ENCODE data around the gene TSHZ2. TPM values are rescaled to one million over a fixed set of nuclear protein-coding genes. Genes with fewer than 3 reads are reported as not detected.

The TSHZ2 gene
- total and polyA plus RNA-seq, 4 donors = 0.93 to 8.8 (median 3.8) TPM

DNA sequence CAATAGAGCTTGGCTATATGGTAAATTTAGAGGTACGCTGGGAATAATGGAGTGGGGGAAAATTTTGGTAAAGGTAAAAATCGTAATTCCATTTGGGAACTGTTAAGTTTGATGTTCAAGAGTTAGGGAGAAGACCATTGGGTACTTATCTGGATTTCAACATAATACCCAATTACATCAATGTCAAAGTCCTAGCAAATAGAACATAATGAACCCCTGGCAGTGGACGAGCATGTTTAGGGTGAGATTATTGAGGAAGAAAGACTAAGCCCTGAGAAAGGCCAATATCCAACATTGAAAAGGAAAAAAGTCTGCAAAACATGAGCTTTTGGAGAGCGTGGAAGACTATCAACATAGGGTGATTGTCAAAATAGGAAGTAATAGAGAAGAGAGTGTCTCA is 106.6 kb downstream of the TSHZ2 start:
- no peak for ATAC-seq (ENCODE audit: insufficient read depth, low FRiP score)
- TF ChIP-seq, protein P1, sequence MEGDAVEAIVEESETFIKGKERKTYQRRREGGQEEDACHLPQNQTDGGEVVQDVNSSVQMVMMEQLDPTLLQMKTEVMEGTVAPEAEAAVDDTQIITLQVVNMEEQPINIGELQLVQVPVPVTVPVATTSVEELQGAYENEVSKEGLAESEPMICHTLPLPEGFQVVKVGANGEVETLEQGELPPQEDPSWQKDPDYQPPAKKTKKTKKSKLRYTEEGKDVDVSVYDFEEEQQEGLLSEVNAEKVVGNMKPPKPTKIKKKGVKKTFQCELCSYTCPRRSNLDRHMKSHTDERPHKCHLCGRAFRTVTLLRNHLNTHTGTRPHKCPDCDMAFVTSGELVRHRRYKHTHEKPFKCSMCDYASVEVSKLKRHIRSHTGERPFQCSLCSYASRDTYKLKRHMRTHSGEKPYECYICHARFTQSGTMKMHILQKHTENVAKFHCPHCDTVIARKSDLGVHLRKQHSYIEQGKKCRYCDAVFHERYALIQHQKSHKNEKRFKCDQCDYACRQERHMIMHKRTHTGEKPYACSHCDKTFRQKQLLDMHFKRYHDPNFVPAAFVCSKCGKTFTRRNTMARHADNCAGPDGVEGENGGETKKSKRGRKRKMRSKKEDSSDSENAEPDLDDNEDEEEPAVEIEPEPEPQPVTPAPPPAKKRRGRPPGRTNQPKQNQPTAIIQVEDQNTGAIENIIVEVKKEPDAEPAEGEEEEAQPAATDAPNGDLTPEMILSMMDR (IDR thresholded peaks at IDR 0.05; ENCODE audit: control extremely low read depth, extremely low read depth) = no peak
- H3K27me3 ChIP-seq (ENCODE audit: control insufficient read depth in 3 of 3, insufficient read depth in 3 of 3, low read length in 2 of 3) = no peaks in the 10 kb centered on the region
- no peak overlapping the region for H3K27ac ChIP-seq (ENCODE audit: low read depth in 1 of 2, low read length in 1 of 2)
- WGBS, 2 donors = 89 to 90% methylated on average over 4 of the region's 4 CpGs
- no peak overlapping the region for H3K4me3 ChIP-seq
- no peak overlapping the region for H3K9ac ChIP-seq (ENCODE audit: insufficient read depth in 1 of 2, low read length in 2 of 2)
- no peaks in the 10 kb centered on the region for H3K36me3 ChIP-seq (ENCODE audit: control insufficient read depth in 4 of 4, insufficient read depth in 4 of 4, low read length in 4 of 4)
- H3K4me1 ChIP-seq (ENCODE audit: control insufficient read depth in 5 of 5, insufficient read depth in 5 of 5, low read length in 5 of 5) = peaks cover 8 to 45% (median 12%) of the 10 kb centered on the region in 5 donors
- DNase-seq = no peak
- H3K9me3 ChIP-seq (ENCODE audit: control insufficient read depth in 4 of 4, insufficient read depth in 3 of 4, low read length in 3 of 4) = no peaks in the 10 kb centered on the region

DNA sequence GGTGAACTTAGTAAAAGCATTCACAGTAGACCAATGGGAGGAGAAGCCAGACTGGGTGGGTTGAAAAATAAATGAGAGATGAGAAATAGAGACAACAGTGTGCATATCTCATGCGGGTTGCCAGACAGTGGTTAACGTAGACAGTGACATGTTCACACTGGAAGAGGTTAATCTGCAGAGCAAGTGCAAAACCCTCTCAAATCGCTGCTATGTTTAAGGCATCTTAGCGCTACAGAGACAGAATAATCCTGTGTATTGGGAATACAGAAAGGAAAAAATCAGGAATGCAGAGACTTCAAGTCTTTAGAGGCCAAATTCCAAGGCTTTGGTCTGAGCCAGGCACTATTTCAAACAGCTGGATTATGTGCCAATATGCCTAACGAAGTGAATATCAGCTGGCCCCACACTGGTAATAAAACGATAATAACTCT is 107.1 kb downstream of the TSHZ2 start:
- no peaks in the 10 kb centered on the region for H3K27me3 ChIP-seq (ENCODE audit: control insufficient read depth in 3 of 3, insufficient read depth in 3 of 3, low read length in 2 of 3)
- ATAC-seq (ENCODE audit: insufficient read depth, low FRiP score) = no peak
- H3K4me1 ChIP-seq (ENCODE audit: control insufficient read depth in 5 of 5, insufficient read depth in 5 of 5, low read length in 5 of 5) = peaks cover 8 to 45% (median 12%) of the 10 kb centered on the region in 5 donors
- TF ChIP-seq, protein P1 (IDR thresholded peaks at IDR 0.05; ENCODE audit: control extremely low read depth, extremely low read depth) = no peak
- no peaks in the 10 kb centered on the region for H3K9me3 ChIP-seq (ENCODE audit: control insufficient read depth in 4 of 4, insufficient read depth in 3 of 4, low read length in 3 of 4)
- H3K36me3 ChIP-seq (ENCODE audit: control insufficient read depth in 4 of 4, insufficient read depth in 4 of 4, low read length in 4 of 4) = no peaks in the 10 kb centered on the region
- H3K4me3 ChIP-seq = no peak overlapping the region
- H3K27ac ChIP-seq (ENCODE audit: low read depth in 1 of 2, low read length in 1 of 2) = no peak overlapping the region
- DNase-seq = peak; percentile 27 to 66 (median 64)
- H3K9ac ChIP-seq (ENCODE audit: insufficient read depth in 1 of 2, low read length in 2 of 2) = no peak overlapping the region
- 75 to 83% methylated on average over 6 of the region's 6 CpGs for WGBS, 2 donors

DNA sequence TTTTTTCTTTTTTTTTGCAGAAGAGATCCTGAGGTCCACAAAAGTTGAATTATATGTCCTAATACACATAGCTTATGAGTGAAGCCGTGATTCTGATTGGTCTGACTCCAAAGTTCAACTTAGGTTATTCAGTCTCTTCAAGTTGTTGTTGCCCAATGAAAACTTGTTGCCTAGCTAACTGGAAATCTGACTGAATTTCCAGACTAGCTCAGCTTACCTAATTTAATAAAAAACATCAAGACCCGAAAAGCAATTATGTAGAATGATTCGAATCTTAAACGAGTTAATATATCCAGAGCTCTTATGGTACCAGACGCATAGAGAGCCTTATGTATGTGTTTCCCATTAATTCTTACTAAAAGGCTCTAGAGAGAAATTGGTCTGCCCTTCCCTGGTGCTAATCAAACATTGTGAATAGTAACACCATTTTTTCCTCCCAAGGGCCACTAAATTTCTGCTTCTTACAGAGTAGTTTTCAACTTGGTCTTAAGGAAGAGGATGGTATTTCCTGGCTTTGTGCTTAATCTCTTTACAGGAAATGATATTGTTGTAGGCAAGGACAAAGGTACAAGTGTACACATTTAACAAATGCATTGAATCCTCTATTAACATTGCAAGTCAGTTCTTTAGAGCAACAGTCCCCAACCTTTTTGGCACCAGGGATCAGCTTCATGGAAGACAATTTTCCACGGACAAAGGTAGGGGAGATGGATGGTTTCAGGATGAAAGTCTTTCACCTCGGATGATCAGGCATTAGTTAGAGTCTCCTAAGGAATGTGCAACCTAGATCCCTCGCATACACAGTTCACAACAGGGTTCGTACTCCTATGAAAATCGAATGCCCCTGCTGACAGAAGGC is 107.9 kb downstream of the TSHZ2 start:
- ATAC-seq (ENCODE audit: insufficient read depth, low FRiP score) (no peak), DNase-seq (peak in 1 of 3 donors; percentile 46)
- Histone ChIP-seq H3K4me1 (ENCODE audit: control insufficient read depth in 5 of 5, insufficient read depth in 5 of 5, low read length in 5 of 5) (peaks cover 8 to 41% (median 10%) of the 10 kb centered on the region in 5 donors), H3K27me3 (ENCODE audit: control insufficient read depth in 3 of 3, insufficient read depth in 3 of 3, low read length in 2 of 3) (no peaks in the 10 kb centered on the region), H3K9me3 (ENCODE audit: control insufficient read depth in 4 of 4, insufficient read depth in 3 of 4, low read length in 3 of 4) (no peaks in the 10 kb centered on the region), H3K9ac (ENCODE audit: insufficient read depth in 1 of 2, low read length in 2 of 2) (no peak overlapping the region), H3K27ac (ENCODE audit: low read depth in 1 of 2, low read length in 1 of 2) (peak overlapping the region in 1 of 2 donors; percentile 32), H3K4me3 (no peak overlapping the region), H3K36me3 (ENCODE audit: control insufficient read depth in 4 of 4, insufficient read depth in 4 of 4, low read length in 4 of 4) (no peaks in the 10 kb centered on the region)
- WGBS, 2 donors = 80% methylated on average over 10 of the region's 10 CpGs
- TF ChIP-seq, protein P1 (IDR thresholded peaks at IDR 0.05; ENCODE audit: control extremely low read depth, extremely low read depth) = no peak
